NCI-H1048 (cell line): ENCODE data around the gene SLC28A2.

ENCODE experiments used
- DNase-seq: peaks from one replicate; lab custom pipeline; 2025; lab: John Stamatoyannopoulos, UW

The SLC28A2 gene

GRCh38 chr15:45326741-45327140, 74.7 kb downstream of the SLC28A2 start:
- no peak for DNase-seq
